GM12878 (cell line): Measurements from ENCODE around the gene CDH7.

Source experiments
- CREB1 ChIP-seq: IDR thresholded peaks from 2 replicates; pipeline ENCODE4 v1.6.1; 2012; ENCODE audit warnings: low read depth, mild to moderate bottlenecking, inconsistent platforms
- CTCF ChIP-seq, 3 experiments: IDR thresholded peaks in 2 of 3; conservative IDR thresholded peaks in 1 of 3; 2 replicates each; pipeline ENCODE4 v1.5.1; 2011; ENCODE audit warnings: low read depth in 3 of 3, low read length in 3 of 3, mild to moderate bottlenecking in 3 of 3, control low read depth in 2 of 3, moderate library complexity in 2 of 3, inconsistent platforms in 1 of 3, mixed read lengths in 1 of 3; ENCODE audit not compliant: control insufficient read depth in 2 of 3, insufficient read depth in 1 of 3; ENCODE audit errors: extremely low read depth in 1 of 3
- POLR2A ChIP-seq: IDR thresholded peaks from 2 replicates; pipeline ENCODE4 v1.6.1; 2011; ENCODE audit warnings: low read depth, mild to moderate bottlenecking, low read length
- RCOR1 ChIP-seq: conservative IDR thresholded peaks from 2 replicates; pipeline ENCODE4 v1.6.1; 2012; ENCODE audit warnings: low read depth, low read length, improper control_type of control experiment
- RFX5 ChIP-seq: IDR thresholded peaks from 2 replicates; pipeline ENCODE4 v1.6.1; 2011; ENCODE audit warnings: low read depth, low read length, improper control_type of control experiment
- USF2 ChIP-seq: IDR thresholded peaks from 2 replicates; pipeline ENCODE4 v1.6.1; 2011; ENCODE audit warnings: low read depth, low read length, improper control_type of control experiment, borderline replicate concordance

- TF ChIP-seq RCOR1 (no peak), RFX5 (no peak), USF2 (no peak), POLR2A (no peak), CTCF (IDR thresholded peaks at IDR 0.05 in 2 of 3, conservative IDR thresholded peaks at IDR 0.05 in 1 of 3; ENCODE audit: control insufficient read depth in 2 of 3, extremely low read depth in 1 of 3, insufficient read depth in 1 of 3, low read depth in 3 of 3, low read length in 3 of 3) (no peak), CREB1 (no peak)
Measured at GRCh38 chr18:65919663-65920062, 168.9 kb downstream of the CDH7 start.
